CD14-positive monocyte (primary cell): Measurements from ENCODE around the gene FAM120B. TPM values are rescaled to one million over a fixed set of nuclear protein-coding genes. Genes with fewer than 3 reads are reported as not detected.

Experiments
- DNase-seq, 3 donors: peaks; one replicate each; pipeline ENCODE4 v3.0.0-alpha.2; 2011 to 2022
- H2AFZ ChIP-seq: 2 replicates; pipeline ENCODE4 v1.6.0; 2012; ENCODE audit warnings: mild to moderate bottlenecking, low read depth, low read length, inconsistent platforms; ENCODE audit not compliant: insufficient read depth, poor library complexity, severe bottlenecking
- H3K27ac ChIP-seq, 2 donors: 1 replicate in 1 of 2; 2 replicates in 1 of 2; pipeline ENCODE4 v1.5.1; 2012 to 2013; ENCODE audit warnings: low read length in 2 of 2, control low read depth in 1 of 2, inconsistent platforms in 1 of 2, low read depth in 1 of 2, mild to moderate bottlenecking in 1 of 2
- H3K27me3 ChIP-seq, 2 donors: one replicate each; pipeline versions ENCODE4 v1.6.0 to v1.6.1; 2011 to 2013; ENCODE audit warnings: low read length in 2 of 2; ENCODE audit not compliant: control insufficient read depth in 2 of 2, insufficient read depth in 2 of 2
- H3K36me3 ChIP-seq, 2 donors: replicated peaks in 1 of 2; 1 replicate in 1 of 2; 2 replicates in 1 of 2; pipeline versions ENCODE4 v1.5.1 to v1.6.1; 2012 to 2013; ENCODE audit warnings: low read length in 2 of 2, control low read depth in 1 of 2, inconsistent platforms in 1 of 2, mild to moderate bottlenecking in 1 of 2; ENCODE audit not compliant: insufficient read depth in 2 of 2, control insufficient read depth in 1 of 2
- H3K4me1 ChIP-seq, 2 donors: 1 replicate in 1 of 2; 2 replicates in 1 of 2; pipeline versions ENCODE4 v1.5.1 to v1.6.1; 2012 to 2013; ENCODE audit warnings: low read length in 2 of 2, control low read depth in 1 of 2, inconsistent platforms in 1 of 2, mild to moderate bottlenecking in 1 of 2, moderate library complexity in 1 of 2; ENCODE audit not compliant: insufficient read depth in 2 of 2, control insufficient read depth in 1 of 2
- H3K4me2 ChIP-seq: replicated peaks from 2 replicates; pipeline ENCODE3; 2012; ENCODE audit warnings: low read length, moderate library complexity, mild to moderate bottlenecking; ENCODE audit not compliant: poor library complexity, severe bottlenecking; ENCODE audit errors: extremely low read depth
- H3K4me3 ChIP-seq, 3 experiments: fragments of 200-600 bp in 1 of 3; sonication (generic) in 1 of 3; replicated peaks in 1 of 3; 1 replicate in 2 of 3; 2 replicates in 1 of 3; pipeline ENCODE4 v1.5.1; 2011 to 2013; ENCODE audit warnings: low read length in 3 of 3, mild to moderate bottlenecking in 3 of 3, control low read depth in 2 of 3, low read depth in 2 of 3, inconsistent platforms in 1 of 3, moderate library complexity in 1 of 3
- H3K79me2 ChIP-seq: 2 replicates; pipeline ENCODE4 v1.6.0; 2012; ENCODE audit warnings: mild to moderate bottlenecking, control low read depth, inconsistent platforms, low read length, moderate library complexity; ENCODE audit not compliant: insufficient read depth
- H3K9ac ChIP-seq: 2 replicates; pipeline ENCODE4 v1.6.0; 2017; ENCODE audit warnings: low read length, mild to moderate bottlenecking; ENCODE audit not compliant: insufficient read depth, poor library complexity, severe bottlenecking
- H3K9me3 ChIP-seq, 2 donors: replicated peaks in 1 of 2; 1 replicate in 1 of 2; 2 replicates in 1 of 2; pipeline versions ENCODE4 v1.5.1 to v1.6.1; 2012 to 2013; ENCODE audit warnings: low read length in 2 of 2, control low read depth in 1 of 2; ENCODE audit not compliant: control insufficient read depth in 1 of 2, insufficient read depth in 1 of 2
- H4K20me1 ChIP-seq: 2 replicates; pipeline ENCODE4 v1.6.0; 2012; ENCODE audit warnings: mild to moderate bottlenecking, low read length, control low read depth, moderate library complexity; ENCODE audit not compliant: insufficient read depth
- H3K27ac Mint-ChIP-seq, 7 donors: one replicate each; pipeline ENCODE4 v1.8.0; 2020; ENCODE audit warnings: mild to moderate bottlenecking in 7 of 7, mixed read lengths in 7 of 7, moderate library complexity in 6 of 7, inconsistent platforms in 2 of 7
- H3K27me3 Mint-ChIP-seq, 3 donors: one replicate each; pipeline ENCODE4 v1.8.0; 2021 to 2022; ENCODE audit warnings: low read depth in 3 of 3, mild to moderate bottlenecking in 3 of 3, mixed read lengths in 3 of 3, moderate library complexity in 3 of 3, inconsistent platforms in 1 of 3
- H3K36me3 Mint-ChIP-seq, 2 donors: one replicate each; pipeline ENCODE4 v1.8.0; 2020; ENCODE audit warnings: mixed read lengths in 2 of 2, inconsistent platforms in 1 of 2, mild to moderate bottlenecking in 1 of 2
- H3K4me1 Mint-ChIP-seq: one replicate; pipeline ENCODE4 v1.8.0; 2020; ENCODE audit warnings: mild to moderate bottlenecking, mixed read lengths
- H3K4me3 Mint-ChIP-seq, 2 donors: one replicate each; pipeline ENCODE4 v1.8.0; 2020; ENCODE audit warnings: mild to moderate bottlenecking in 2 of 2, mixed read lengths in 2 of 2, moderate library complexity in 1 of 2
- H3K9me3 Mint-ChIP-seq, 7 donors: one replicate each; pipeline ENCODE4 v1.8.0; 2020 to 2022; ENCODE audit warnings: mixed read lengths in 7 of 7, mild to moderate bottlenecking in 6 of 7, moderate library complexity in 6 of 7, inconsistent platforms in 2 of 7
- CTCF ChIP-seq: fragments of 200-600 bp; IDR thresholded peaks from one replicate; pipeline ENCODE4 v1.8.0; 2022; ENCODE audit warnings: antibody characterized with exemption, mild to moderate bottlenecking
- WGBS: methylation state at CpG from one replicate; pipeline ENCODE4 v1.1.5; 2013; ENCODE audit warnings: missing lambda C conversion rate; ENCODE audit not compliant: insufficient coverage; 5-methylcytosine and 5-hydroxymethylcytosine counted together
- intact Hi-C, 2 donors: fragments of 100-400 bp; cut with micrococcal nuclease; formaldehyde crosslinking; loops; one replicate each; pipeline versions ENCODE4 v1.15.0 to v1.15.1; 2023
- polyA plus RNA-seq, 3 donors: library from polyadenylated mRNA; depleted of rRNA in 1 of 3; unstranded in 2 of 3; stranded (reverse) in 1 of 3; fragments of 300-500 nt in 2 of 3; fragments of >200 nt in 1 of 3; fragmentation: Illumina TruSeq in 2 of 3; gene quantifications; 1 replicate in 2 of 3; 2 replicates in 1 of 3; pipeline ENCODE4 v1.2.3, GENCODE V29; 2012 to 2021

The FAM120B gene
- polyA plus RNA-seq, 3 donors, result 10.6 to 20.2 (median 11.2) TPM

- Histone ChIP-seq H3K4me3 (no peak overlapping the region), H3K79me2 (no peaks in the 10 kb centered on the region), H4K20me1 (no peaks in the 10 kb centered on the region), H2AFZ (no peak overlapping the region), H3K27ac (no peak overlapping the region), H3K36me3 (no peaks in the 10 kb centered on the region), H3K4me1 (peaks cover 2 to 3% of the 10 kb centered on the region in 2 donors), H3K27me3 (peaks cover 0 to 3% of the 10 kb centered on the region in 2 donors), H3K9ac (no peak overlapping the region), H3K9me3 (no peaks in the 10 kb centered on the region), H3K4me2 (no peak overlapping the region)
- Mint-ChIP-seq H3K27me3 (peaks cover 20 to 45% (median 33%) of the 10 kb centered on the region in 3 donors), H3K4me3 (no peak overlapping the region), H3K27ac (no peak overlapping the region), H3K4me1 (peaks cover 5% of the 10 kb centered on the region), H3K36me3 (no peaks in the 10 kb centered on the region), H3K9me3 (peaks cover 0 to 2% (median 0%) of the 10 kb centered on the region in 7 donors)
- WGBS, result 90% methylated on average over 4 of the region's 7 CpGs
- TF ChIP-seq CTCF, result no peak
- no peak for DNase-seq
- intact Hi-C loops, result no loop called here
Observed at GRCh38 chr6:170260686-170261085, 45.9 kb upstream of the FAM120B start.

- H3K27ac ChIP-seq, result no peak overlapping the region
- no peak for DNase-seq
- peaks cover 12 to 14% of the 10 kb centered on the region in 2 donors for H3K4me1 ChIP-seq
- peaks cover 0 to 3% of the 10 kb centered on the region in 2 donors for H3K27me3 ChIP-seq
- H3K4me2 ChIP-seq, result no peak overlapping the region
- H3K9me3 ChIP-seq, result no peaks in the 10 kb centered on the region
- intact Hi-C loops, result no loop called here
- peaks cover 0 to 2% (median 0%) of the 10 kb centered on the region in 7 donors for H3K9me3 Mint-ChIP-seq
- no peaks in the 10 kb centered on the region for H3K36me3 Mint-ChIP-seq
- no peak overlapping the region for H3K9ac ChIP-seq
- no peaks in the 10 kb centered on the region for H3K36me3 ChIP-seq
- peaks cover 22 to 41% (median 29%) of the 10 kb centered on the region in 3 donors for H3K27me3 Mint-ChIP-seq
- no peak overlapping the region for H3K4me3 ChIP-seq
- H3K4me3 Mint-ChIP-seq, result peak overlapping the region in 1 of 2 donors; percentile 35
- H3K27ac Mint-ChIP-seq, result no peak overlapping the region
- no peak for TF ChIP-seq CTCF
- H4K20me1 ChIP-seq, result no peaks in the 10 kb centered on the region
- 86% methylated on average over 28 of the region's 32 CpGs for WGBS
- H3K4me1 Mint-ChIP-seq, result peaks cover 13% of the 10 kb centered on the region
- H2AFZ ChIP-seq, result peak overlapping the region; percentile 29
- H3K79me2 ChIP-seq, result no peaks in the 10 kb centered on the region
Observed at GRCh38 chr6:170261643-170262488, 44.7 kb upstream of the FAM120B start.
